Measurements from ENCODE around the gene SETX. TPM values are rescaled to one million over a fixed set of nuclear protein-coding genes. Genes with fewer than 3 reads are reported as not detected.

The SETX gene
- total RNA-seq, 1 donor from 2014 or later = 71.9 TPM

DNA sequence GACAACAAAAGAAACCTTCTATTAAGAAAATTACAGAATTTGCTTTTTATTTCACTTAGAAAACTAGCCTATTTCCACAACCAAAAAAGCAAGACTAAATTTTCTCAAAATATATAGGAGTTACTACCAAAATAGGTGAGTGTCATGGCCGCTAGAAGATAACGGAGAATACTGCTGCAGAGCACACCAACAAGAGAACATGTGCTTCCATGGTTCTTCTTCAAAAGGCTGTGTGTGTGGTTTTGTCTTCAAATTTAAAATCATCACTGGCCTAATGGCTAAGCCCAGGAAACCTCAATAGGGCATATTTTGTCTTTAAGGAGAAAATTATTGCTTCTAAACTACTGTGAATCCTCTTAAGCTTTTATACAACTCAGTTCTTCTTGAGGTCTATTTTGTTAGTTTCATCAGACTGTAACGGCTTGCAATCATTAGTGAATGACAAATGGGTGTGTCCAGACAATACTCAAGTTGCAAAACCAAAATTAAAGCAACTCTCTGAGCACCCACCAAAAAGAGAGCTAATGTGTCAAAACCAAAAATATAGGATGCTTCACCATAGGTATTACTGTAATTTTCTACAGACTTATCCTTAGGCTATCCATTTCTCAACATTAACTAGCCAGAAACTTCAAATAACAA is 3.3 kb downstream of the SETX start:
- no peak for DNase-seq

DNA sequence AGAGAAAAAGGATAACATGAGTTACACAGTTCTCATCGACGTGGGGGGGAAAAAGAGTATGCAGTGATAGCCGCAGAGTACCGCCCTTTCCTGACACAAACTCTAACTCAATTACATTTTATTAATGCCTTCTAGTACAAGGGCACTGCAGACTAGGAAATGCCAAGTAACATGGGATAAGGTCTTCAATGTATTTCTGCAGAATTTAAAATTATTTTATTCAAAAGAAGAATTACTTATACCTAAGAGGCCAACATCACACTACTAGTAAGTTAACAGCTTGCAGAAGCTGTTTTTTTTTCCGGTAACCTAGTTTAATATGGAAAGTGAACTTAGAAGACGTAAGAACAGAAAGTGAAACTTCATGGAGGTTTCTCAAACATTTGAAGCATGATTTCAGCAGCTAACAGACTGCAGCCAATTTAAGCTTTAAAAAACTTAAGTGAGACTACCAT is 3.9 kb downstream of the SETX start:
- no peak for DNase-seq

DNA sequence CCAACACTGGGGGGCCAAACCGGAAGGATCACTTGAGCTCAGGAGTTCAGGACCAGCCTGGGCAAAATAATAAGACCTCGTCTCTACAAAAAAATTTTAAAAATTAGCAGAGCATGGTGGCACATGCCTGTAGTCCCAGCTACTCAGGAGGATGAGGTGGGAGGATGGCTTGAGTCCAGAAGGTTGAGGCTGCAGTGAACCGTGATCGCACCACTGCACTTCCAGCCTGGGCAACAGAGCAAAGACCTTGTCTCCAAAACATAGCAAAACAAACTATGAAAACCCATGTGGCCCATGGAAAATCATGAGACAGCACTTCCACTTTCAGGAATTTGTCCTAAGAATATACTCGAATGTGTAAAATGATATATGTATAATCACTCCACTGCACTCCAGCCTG is 6.1 kb downstream of the SETX start:
- no peak for DNase-seq

DNA sequence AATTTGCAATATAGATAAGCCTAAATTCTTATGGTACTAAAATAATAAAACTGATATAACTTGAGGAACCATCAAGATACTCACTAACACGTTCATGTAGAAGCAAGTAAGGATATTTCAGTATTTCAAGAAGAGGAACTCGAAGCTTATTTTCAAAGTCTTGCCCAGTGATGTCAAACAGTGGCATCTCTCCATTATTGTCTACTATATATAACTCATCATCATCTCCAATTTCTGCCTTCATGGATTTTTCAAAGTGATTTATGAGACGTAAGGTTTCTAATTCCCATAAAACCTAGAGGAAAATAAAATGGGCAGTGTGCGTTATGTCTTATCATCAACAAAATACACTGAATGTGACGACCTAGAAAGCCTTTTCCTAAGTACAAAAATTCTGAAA is 8.6 kb downstream of the SETX start:
- DNase-seq = no peak

DNA sequence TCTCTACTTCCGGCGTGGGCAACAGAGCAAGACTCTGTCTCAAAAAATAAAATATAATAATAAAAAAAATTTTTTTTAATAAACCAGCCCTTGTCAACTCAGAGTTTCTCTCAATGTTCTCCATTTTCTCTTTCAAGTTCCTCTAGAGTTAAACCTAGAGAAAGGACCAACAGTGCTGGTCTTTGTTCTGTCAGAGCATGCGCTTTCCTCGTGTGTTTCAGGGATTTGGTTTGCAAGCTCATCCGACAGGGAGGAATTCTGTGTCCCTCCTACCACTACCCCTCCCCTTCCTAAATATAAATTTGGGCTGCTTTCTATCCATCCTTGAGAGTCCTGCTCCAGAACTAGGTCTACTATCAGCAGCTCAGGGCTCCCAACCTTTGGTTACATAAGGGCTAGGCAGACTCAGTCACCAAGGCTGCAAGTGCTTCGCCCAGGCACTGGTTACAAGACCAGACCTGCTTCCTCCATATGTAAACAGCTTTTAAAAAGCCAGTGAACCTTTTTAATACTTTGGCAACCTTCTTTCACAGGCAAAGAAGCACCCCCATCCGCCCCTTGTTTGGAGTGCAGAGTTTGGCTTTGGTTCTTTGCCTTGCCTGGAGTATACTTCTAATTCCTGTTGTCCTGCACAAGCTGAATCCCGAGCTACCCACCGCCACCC is 13.5 kb downstream of the SETX start:
- DNase-seq = no peak

DNA sequence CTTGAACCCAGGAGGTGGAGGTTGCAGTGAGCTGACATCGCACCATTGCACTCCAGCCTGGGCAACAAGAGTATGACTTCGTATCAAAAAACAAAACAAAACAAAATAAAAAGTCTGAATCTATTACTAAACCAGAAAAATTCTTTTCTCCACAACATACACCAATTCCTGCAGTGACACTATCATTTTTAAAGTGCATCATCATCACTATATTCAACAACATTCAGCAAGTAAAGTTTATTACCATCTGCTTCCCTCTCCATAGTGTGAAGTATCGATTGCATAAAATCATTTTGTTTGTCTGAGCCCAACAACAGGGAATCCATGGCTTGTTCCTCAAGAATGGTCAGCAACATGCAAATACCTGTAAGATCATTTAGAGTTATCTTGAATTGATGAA is 20.4 kb downstream of the SETX start:
- no peak for DNase-seq

DNA sequence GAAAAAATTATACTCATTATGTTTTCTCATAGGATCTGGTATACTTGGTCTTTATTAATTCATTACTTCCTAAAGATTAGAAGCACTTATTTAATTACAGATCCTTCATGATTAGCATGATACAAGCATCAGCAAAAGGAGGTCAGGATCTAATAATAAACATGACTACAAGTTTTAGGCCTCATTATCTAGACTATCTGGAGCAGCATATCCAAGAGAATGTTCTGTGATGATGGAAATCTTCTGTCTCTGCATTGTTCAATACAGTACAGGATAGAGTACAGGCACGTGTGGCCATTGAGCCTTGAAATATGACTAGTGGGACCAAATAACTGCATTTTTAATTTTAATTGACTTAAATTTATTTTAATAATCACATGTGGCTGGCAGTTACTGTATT is 21.2 kb downstream of the SETX start:
- DNase-seq = no peak

DNA sequence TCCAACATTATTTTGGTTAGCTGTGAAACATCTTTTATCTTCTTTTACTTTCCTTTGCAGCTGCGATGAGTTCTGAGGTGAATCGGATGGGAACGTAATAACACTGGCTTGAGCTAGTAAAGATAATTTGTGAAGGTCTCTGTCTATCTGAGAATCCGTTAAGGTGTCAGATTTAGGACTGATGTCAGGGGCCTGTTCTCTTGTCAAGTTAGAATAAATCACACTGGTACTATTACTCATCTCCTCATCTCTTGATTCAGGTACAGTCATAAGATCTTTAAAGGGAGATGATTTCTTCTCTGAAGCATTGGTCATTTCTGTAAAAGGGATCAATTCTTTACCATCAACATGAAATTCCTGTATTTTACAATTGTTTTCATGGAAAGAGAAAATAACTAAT is 26.2 kb downstream of the SETX start:
- no peak for DNase-seq

DNA sequence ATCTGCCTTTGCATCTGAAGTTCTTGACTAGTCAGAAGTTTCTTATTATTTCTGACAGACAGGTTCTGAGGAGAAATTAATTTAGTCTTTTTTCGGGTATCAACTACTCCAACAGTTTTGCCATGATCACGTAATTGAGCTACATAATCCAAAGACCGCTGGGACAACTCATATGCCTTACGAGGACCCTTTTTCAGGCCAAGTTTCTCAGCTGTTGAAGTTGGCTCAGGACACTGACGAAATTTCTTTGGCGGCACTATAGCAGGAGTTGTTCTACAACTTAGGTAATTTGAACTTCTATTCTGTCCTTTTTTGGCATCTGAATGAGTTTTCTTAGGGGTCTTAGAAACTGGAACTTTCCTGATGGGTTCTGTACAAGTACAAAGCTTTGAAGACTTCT is 27.2 kb downstream of the SETX start:
- no peak for DNase-seq

DNA sequence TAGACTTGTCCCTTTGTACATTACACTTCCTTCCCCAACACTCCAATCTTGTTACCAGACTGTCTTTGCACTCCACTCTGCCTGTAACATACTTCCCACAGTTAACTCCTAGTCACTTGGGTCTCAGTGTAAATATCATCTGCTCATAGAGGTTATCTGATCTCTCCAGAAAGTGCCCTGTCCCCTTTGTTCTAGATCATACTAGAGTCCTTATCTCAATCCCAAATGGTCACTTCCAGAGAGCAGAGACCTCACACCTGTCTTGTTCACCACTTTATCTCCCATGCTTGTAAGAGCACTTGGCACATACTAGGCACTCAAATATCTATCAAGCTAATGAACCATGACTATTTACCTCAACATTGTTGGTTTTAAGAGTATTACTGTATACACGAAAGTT is 30.4 kb downstream of the SETX start:
- no peak for DNase-seq

DNA sequence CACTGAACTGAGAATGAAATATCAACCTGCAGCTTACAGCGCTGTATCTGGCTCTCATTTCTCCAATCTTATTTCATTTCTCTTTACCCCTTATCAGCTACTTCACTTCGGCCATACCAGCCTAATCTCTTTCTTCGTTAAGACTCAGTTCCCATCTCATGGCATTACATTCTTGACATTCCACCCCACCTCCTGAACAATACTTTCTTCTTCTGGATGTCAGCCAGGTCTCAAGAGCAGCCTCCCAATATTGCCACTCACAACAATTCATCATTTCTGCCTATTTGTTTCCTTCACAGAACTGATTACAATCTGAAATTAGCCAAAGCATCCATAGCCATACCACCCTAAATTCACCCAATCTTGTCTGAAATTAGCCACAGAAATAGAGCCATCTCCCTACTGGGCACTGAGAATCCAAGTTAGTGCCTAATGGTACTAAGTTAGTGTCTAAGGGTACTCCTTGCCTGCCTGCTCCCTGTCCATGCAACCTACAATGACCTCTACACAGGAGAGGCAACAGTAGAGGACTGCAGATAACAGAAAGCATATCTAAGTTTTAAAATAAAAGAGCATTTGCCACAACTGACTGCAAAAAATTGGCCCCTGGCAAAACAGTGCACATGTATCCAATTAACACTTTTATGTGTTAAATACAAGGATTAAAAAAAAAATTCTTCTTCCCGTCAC is 35.2 kb downstream of the SETX start:
- DNase-seq = no peak

DNA sequence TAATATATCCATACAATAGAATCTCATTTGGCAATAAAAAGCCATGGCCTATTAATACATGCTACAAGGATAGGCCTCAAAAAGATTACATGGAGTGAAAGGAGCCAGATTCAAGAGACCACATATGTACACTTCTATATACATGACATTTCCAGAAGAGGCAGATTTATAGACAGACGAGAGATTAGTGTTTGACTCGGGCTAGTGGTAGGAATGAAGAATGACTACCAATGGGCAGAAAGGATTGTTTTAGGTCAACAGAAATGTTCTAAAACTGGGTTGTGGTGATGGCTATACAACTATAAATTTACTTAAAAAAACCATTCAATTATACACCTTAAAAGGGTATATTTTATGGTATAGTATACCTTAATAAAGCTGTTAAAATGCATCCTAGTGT is 41.9 kb downstream of the SETX start:
- no peak for DNase-seq

DNA sequence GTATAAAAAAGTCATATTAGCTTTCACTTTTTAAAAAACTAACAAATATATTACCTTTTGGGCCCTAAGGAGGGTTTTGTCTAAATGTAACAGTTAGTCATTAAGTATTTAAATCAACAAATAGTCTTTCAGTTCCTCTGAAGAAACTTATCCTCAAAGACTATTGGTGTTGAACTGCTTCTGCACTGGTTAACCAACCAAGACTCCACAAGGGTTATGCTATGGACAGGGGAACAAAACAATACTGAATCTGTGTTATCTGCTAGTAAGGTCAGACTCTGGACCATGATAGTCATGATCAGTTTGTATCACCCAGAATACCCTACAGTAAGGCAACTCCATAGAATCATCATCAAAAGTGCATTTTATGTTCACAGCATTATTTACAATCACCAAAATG is 42.4 kb downstream of the SETX start:
- no peak for DNase-seq

DNA sequence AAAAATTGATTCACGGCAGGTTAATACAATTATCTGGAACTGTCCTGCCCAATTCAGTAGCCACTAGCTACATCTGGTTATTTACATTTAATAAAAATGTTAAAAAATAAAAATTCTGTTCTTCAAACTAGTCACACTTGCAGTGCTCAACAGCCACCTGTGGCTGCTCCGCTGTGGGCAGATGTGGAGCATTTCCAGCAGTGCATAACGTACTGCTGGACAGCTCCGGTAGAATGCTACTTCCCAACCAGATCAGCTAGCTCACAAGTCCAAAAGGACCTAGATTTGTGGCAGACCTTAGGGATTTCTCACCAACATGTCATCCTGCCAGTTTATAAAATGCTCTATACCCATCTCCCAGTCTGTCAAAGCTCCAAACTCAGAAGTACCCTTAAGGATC is 42.8 kb downstream of the SETX start:
- DNase-seq = no peak

DNA sequence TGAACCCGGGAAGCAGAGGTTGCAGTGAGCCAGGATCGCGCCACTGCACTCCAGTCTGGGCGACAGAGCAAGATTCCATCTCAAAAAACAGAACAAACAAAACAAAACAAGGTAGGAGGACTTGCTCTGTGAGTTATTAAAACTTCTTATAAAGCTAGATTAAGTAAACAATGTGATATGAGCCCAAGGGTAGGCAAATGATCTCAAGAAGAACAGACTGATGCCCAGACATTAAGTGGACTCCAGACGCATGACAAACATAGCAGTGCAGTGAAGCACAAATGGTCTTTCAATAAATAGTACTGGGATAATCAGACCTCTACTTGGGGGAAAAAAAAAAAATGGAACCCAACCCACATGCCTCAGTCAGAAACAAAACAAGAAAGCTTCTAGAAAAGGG is 45.7 kb downstream of the SETX start:
- DNase-seq = no peak

DNA sequence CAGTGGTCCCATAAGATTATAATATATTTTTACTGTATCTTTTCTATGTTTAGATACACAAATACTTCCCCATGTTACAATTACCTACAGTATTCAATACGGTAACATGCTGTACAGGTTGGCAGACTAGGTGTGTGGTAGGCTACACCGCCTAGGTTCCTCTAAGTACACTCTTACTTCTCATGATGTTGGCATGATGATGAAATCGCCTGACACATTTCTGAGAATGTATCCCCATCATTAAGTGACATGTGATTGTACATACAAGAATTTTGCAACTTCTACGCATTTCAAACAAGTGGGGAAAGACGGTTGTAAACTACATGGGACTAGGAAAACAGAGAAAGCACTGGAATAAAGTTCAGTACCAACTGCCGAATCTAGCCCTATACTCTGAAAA is 53.3 kb downstream of the SETX start:
- DNase-seq = no peak

DNA sequence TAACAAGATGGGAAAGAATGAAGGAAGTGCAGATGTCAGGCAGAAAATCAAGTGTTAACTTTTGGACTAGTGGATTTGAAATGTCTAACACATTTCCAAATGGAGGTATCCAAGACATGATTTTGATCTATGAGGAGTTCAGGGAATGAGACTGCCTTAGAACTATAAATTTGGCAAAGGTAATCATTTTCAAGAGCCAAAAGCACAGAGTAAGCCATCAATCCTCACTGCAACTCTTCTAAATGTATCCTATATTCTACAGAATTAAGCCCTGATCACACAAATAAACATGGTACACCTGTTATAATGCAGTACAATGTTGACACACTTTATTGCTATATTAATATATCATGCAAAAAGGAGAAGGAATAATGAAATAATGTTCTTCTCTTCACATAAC is 55.6 kb downstream of the SETX start:
- peak; percentile 12 for DNase-seq

DNA sequence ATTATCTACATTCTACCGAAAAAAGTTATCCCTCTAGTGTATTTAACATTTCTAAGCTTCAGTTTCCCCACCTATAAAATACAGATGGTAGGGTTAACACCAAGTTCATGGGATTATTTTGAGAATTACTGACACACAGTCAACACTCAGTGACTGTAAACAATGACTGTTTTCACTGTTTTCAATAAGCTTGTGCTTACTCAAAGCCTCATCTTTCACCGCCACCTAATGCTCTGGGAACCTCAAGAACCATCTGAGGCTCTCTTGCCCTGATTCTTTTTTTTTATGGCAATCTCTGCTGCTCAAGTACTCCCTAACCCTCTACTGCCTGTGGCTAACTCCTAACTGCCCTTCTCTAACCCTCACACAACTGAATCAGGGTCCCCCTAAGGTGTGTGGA is 59.6 kb downstream of the SETX start:
- no peak for DNase-seq

DNA sequence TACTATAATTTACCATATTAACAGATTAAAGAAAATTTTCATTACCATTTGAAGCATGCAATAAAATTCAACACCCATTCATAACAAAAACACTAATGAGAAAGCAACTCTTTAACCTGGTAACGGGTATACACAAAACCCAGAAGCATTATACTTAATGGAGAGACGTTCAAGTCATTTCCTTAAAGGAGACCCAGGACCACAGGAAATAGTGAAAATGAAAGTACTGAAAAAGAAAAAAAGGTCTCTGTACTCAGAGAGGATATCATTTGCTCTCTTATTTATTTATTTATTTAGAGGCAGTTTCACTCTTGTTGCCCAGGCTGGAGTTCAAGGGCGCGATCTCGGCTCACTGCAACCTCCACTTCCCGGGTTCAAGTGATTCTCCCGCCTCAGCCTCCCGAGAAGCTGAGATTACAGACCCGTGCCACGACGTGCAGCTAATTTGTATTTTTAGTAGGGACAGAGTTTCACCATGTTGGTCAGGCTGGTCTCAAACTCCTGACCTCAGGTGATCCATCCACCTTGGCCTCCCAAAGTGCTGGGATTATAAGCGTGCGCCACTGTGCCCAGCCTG is 61.6 kb downstream of the SETX start:
- no peak for DNase-seq

DNA sequence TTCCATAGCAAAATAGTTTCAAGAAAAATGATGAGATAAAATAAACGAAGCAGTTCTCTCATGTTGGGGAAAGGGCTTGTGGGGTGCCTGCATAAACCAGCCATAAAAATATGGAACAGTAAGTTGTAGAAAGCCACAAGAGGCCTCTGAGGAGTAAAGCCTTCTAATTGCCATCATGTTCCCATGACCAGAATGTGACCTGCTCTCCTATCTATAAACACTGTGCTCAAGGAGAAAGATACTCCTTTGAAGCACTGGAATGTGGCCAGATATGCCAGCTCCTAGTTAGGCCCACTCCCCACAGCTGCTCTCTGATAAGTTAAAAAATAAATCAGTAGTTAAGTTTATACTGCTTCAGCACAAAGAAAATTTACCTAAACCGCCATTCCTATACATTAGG is 65.8 kb downstream of the SETX start:
- DNase-seq = no peak

DNA sequence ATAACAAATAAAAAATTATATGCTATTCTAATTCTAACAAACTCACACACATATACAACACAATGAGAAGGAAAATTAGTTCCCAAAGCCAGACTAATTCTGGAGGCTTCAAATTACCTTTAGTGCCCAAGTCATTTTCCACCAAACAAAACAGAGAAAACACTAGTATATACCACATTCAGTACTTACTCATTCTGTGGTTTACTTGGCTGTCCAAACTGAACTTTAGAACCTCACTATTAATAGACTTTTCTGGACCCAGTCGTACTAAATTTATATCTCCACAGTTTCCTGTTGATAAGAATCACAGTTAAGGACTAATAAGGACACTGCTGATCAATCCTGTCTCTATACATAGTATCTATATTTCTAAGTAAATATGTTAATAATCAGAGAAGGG is 66.4 kb downstream of the SETX start:
- no peak for DNase-seq

DNA sequence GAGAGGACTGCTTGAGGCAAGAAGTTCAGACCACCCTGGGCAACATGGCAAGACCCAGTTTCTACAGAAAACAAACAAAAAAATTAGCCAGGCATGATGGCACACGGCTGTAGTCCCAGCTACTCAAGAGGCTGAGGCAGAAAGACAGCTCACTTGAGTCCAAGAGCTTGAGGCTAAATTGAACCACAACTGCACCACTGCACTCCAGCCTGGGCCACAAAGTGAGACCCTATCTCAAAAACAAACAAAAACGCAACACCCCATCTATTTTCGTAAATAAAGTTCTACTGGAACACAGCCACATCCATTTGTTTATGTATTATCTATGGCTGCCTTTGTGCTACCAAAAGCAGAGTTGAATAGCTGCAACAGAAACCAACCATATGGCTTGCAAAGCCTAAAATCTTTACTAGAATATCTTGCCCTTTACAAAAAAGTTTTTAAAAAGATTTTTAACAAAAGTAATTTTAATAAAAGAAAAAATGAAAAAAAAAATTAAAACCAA is 67.5 kb downstream of the SETX start:
- DNase-seq = no peak

DNA sequence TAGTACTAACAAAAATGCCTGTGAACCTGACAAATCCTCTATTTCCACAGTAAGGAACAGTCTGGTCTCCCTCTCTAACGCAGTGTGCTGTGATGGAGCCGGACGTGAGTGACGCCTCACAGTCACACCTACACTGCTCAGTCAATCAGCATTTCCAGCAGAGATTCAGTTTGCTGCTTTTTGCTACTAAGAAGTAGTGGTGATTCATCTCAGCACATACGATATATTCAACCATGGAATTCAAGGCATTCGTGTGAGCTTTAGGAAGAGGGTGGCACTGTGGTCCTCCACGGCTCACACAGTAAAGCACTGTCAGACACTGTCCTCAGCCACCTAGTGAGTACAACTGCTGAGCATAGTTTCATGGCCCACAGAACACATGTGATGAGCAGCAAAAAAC is 70.9 kb downstream of the SETX start:
- no peak for DNase-seq

Measured in skin of body (tissue), 2 donors.